ENCODE results near the gene CACNA1H.

CACNA1H gene

GRCh38 chr16:1117176-1117900 lies 35.6 kb upstream of the CACNA1H start:
- H3K4me3 ChIP-seq (ENCODE audit: low read length), result no peak overlapping the region
- no peak for DNase-seq (ENCODE audit: low read depth)
- TF ChIP-seq, protein P1, sequence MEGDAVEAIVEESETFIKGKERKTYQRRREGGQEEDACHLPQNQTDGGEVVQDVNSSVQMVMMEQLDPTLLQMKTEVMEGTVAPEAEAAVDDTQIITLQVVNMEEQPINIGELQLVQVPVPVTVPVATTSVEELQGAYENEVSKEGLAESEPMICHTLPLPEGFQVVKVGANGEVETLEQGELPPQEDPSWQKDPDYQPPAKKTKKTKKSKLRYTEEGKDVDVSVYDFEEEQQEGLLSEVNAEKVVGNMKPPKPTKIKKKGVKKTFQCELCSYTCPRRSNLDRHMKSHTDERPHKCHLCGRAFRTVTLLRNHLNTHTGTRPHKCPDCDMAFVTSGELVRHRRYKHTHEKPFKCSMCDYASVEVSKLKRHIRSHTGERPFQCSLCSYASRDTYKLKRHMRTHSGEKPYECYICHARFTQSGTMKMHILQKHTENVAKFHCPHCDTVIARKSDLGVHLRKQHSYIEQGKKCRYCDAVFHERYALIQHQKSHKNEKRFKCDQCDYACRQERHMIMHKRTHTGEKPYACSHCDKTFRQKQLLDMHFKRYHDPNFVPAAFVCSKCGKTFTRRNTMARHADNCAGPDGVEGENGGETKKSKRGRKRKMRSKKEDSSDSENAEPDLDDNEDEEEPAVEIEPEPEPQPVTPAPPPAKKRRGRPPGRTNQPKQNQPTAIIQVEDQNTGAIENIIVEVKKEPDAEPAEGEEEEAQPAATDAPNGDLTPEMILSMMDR (conservative IDR thresholded peaks at IDR 0.05; ENCODE audit: low read depth, low read length), result no peak

DNA sequence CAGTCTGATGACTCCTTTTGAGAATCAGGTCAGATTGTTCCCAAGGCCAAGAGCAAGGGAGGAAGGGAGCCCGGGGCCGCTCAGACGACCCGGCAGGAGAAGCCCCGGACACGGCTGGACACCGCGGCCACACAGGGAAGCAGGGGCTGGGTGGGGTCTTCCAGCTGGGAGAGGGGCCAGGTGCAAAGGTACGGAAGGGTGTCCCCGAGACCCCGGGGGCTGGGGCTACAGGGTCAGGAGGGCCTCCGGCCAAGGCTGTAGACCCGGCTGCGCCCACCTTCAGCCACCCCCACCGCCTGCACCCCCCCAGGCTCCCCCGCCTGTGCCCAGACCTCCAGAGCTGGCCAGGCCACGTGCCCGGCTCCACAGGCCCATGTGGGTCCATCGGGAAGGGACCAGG lies 35.0 kb upstream of the CACNA1H start:
- no peak overlapping the region for H3K4me3 ChIP-seq (ENCODE audit: low read length)
- no peak for DNase-seq (ENCODE audit: low read depth)
- TF ChIP-seq, protein P1 (conservative IDR thresholded peaks at IDR 0.05; ENCODE audit: low read depth, low read length), result no peak

DNA sequence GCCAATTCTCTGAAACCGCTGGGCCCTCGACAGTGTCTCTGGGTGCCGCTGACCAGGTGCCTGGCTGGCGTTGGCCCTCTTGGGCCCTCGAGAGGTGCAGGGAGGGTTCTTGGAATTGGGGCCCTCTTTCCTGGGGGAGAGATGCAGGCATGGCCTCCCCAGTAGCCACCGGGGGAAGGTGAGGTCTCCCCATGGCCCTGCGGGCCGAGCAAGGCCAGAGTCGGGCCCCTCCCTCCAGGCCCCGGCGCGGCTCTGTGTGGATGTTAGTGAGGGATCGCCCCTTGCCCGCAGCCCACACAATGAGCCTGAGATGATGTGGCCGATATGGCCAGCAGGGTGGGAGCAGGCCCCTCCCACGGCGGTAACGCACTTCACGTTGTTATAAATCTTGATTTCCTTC lies 33.8 kb upstream of the CACNA1H start:
- TF ChIP-seq, protein P1 (conservative IDR thresholded peaks at IDR 0.05; ENCODE audit: low read depth, low read length), result no peak
- no peak for DNase-seq (ENCODE audit: low read depth)

GRCh38 chr16:1119766-1120576 lies 32.9 kb upstream of the CACNA1H start:
- DNase-seq (ENCODE audit: low read depth), result no peak
- TF ChIP-seq, protein P1 (conservative IDR thresholded peaks at IDR 0.05; ENCODE audit: low read depth, low read length), result no peak
- H3K4me3 ChIP-seq (ENCODE audit: low read length), result no peak overlapping the region

More for the DNA sequence above, 33.8 kb upstream of the CACNA1H start:
- H3K4me3 ChIP-seq (ENCODE audit: low read length), result no peak overlapping the region

GRCh38 chr16:1120577-1120941 lies 32.3 kb upstream of the CACNA1H start:
- no peak overlapping the region for H3K4me3 ChIP-seq (ENCODE audit: low read length)
- DNase-seq (ENCODE audit: low read depth), result no peak
- TF ChIP-seq, protein P1 (conservative IDR thresholded peaks at IDR 0.05; ENCODE audit: low read depth, low read length), result no peak

DNA sequence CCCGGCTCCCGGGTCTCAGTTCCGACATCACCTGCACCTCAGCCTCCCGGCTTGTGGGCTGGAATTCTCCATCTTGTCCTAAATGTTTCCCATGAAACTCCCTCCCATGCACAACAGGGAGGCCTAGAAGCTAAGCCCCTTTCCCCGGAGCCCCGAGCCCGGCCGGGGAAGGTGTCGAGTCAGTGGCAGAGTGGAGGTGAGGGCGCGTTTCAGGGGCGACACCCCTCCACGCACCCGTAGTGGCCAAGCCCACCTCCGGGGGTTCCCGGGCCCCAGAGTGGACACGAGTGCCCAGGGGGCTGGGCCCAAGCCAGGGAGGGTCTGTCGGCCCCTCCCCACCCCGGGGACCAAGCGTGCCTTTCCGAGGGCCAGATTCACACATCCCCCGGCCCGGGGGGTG lies 31.9 kb upstream of the CACNA1H start:
- no peak for DNase-seq (ENCODE audit: low read depth)
- TF ChIP-seq, protein P1 (conservative IDR thresholded peaks at IDR 0.05; ENCODE audit: low read depth, low read length), result no peak
- H3K4me3 ChIP-seq (ENCODE audit: low read length), result no peak overlapping the region
